ENCODE data around the gene SLC28A1.

- TF ChIP-seq CTCF (conservative IDR thresholded peaks at IDR 0.05; ENCODE audit: low read depth, low read length) (no peak), EZH2phosphoT487 (IDR thresholded peaks at IDR 0.05; ENCODE audit: borderline replicate concordance, low read length) (no peak)
Observed at GRCh38 chr15:84892786-84893307, 8.4 kb downstream of the SLC28A1 start.
